ENCODE results near the gene EEF1G. TPM values are rescaled to one million over a fixed set of nuclear protein-coding genes. Genes with fewer than 3 reads are reported as not detected.

The EEF1G gene
- polyA plus RNA-seq, 4 donors, result 1,909 to 2,321 (median 2,191) TPM

GRCh38 chr11:62543680-62544444, 29.8 kb downstream of the EEF1G start:
- DNase-seq (ENCODE audit: low read depth in 4 of 4, low spot score in 3 of 4), result no peak

- DNase-seq (ENCODE audit: low read depth in 4 of 4, low spot score in 3 of 4), result no peak
These were observed 30.7 kb downstream of the EEF1G start for GRCh38 chr11:62542750-62543567.

DNA sequence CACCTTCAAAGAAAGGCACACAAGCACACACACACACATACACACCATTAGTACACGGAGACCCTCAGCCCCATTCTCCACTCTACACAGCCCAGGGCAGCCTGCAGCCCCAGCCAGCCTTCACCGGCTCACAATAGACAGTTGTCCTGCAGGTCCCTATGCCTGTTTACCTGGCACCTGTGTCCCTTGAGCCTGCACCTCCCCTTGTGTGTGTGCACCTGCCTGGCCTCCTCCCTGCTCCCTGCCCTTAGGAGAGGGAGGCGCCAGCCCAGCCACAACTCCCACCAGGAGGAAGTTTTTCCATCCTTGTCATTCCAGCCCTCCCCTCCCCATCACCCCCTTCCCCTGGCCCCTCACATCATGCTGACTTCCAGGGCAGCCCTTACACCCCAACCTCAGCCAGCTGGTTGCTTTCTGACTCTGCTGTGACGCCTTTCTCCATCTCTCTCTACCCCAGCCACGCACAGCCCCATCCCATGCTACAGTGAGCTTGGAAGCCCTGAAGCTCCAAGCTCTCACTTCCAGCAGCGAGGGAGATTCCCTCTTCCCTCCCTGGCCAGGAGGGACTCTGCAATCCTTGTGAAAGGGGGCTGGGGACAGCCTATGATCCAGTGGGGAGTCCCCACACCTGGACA, 31.5 kb downstream of the EEF1G start:
- DNase-seq (ENCODE audit: low read depth in 4 of 4, low spot score in 3 of 4), result no peak

- DNase-seq (ENCODE audit: low read depth in 4 of 4, low spot score in 3 of 4), result no peak
These were observed 32.6 kb downstream of the EEF1G start for GRCh38 chr11:62540804-62541701.

GRCh38 chr11:62539238-62539925, 34.3 kb downstream of the EEF1G start:
- DNase-seq (ENCODE audit: low read depth in 4 of 4, low spot score in 3 of 4), result no peak

DNA sequence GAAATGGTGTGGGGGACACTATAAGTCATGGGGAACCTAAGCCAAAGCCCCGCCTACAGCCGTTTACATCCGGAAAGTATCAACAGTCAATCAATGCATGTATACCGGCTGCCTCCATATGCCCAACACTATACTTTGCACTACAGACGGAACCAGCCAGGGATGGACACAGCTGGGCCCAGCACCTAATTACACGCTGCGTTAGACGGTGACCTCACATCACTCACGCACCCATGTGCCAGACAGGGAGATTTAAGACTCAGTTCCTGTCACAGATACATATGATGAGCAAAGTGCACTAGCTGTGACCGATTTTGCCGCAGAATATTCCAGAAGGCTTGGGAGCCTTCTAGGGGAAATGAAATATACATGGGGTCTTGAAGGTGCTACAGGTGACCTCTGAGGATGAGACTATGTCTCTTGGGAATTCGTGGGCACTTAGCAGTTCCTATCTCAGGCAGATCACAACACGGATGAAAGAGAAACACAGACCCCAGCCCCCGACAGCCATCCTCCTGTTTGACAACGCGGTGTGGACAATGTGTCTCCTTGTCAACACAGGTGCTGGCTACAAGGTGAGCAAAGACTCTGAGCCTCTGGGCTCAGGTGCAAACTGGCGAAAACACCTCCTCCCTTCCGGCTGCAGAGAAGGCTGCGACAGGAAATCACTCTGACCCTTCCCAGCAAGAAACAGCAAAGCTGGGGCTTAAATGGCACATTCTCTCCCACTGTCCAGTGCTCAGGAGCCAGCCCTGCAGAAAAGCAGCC, 35.0 kb downstream of the EEF1G start:
- DNase-seq (ENCODE audit: low read depth in 4 of 4, low spot score in 3 of 4), result no peak

- no peak for DNase-seq (ENCODE audit: low read depth in 4 of 4, low spot score in 3 of 4)
These were observed 37.3 kb downstream of the EEF1G start for GRCh38 chr11:62536301-62536957.

DNA sequence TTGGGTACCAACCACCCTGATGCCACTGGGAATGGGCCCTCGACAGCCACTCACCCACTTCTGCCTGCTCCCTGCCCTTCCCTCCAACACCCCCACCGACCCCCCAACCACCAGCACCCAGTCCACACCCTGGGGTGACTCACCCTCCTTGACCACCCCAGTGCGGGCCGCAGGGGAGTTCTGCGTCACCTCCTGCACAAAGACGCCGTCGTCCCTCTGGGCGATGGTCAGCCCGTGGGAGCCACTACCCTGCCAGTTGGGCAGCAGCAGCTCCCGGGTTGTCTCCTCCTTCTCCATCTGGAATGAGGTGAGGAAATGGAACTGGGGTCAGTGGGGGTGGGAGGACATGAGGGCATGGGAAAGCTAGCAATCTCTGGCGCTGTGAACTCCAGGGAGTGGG, 37.9 kb downstream of the EEF1G start:
- no peak for DNase-seq (ENCODE audit: low read depth in 4 of 4, low spot score in 3 of 4)

DNA sequence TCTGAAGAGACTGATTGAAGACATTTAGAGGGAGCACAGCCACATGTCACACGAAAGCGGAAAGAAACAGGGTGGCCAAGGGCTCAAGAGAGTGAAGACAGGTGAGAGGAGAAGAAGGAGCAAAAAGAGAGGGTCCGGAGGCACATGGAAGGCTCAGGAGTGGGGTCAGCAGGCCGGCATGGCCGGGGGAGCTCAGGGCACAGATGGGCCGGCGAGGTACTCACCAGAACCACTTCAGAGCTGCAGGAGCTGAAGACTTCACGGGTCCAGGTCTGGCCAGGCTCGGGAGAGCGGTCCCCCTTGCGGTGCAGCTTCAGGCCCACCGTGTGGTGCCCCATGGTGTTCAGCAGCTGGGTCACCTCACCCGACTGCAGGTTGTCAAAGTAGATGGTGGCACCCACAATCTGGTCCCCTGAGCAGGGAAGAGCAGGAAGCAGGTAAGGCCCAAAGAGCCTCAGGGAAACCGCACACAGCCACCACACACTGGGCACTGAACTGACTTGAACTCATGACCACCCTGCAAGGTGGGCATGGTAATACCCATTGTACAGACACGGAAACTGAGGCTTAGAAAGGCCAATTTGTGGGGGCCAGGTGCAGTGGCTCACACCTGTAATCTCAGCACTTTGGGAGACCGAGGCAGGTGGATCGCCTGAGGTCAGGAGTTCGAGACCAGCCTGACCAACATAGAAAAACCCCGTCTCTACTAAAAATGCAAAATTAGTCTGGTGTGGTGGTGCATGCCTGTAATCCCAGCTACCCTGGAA, 38.7 kb downstream of the EEF1G start:
- no peak for DNase-seq (ENCODE audit: low read depth in 4 of 4, low spot score in 3 of 4)

- DNase-seq (ENCODE audit: low read depth in 4 of 4, low spot score in 3 of 4), result no peak
These were observed 41.6 kb downstream of the EEF1G start for GRCh38 chr11:62532096-62532495.

- no peak for DNase-seq (ENCODE audit: low read depth in 4 of 4, low spot score in 3 of 4)
These were observed 56.8 kb downstream of the EEF1G start for GRCh38 chr11:62516736-62517371.

DNA sequence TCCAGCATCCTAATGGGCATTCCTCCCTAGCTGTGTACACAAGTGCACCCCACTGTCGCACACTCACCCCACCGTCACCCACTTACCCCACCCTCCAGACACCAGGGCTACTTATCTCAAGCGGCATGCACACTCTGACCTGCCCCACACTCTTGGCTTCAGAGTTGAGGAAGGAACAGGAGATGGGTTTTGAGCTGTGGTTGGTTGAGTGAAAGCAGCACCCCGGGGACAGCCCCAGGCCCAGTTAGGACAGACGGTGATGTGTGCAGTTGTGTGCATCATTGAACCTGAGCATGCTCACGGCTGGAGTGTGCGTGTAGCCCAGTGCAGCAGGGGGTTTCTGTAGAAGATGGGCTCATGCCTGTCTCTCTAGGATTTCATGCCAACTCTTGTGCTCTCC, 59.5 kb downstream of the EEF1G start:
- no peak for DNase-seq (ENCODE audit: low read depth in 4 of 4, low spot score in 3 of 4)

DNA sequence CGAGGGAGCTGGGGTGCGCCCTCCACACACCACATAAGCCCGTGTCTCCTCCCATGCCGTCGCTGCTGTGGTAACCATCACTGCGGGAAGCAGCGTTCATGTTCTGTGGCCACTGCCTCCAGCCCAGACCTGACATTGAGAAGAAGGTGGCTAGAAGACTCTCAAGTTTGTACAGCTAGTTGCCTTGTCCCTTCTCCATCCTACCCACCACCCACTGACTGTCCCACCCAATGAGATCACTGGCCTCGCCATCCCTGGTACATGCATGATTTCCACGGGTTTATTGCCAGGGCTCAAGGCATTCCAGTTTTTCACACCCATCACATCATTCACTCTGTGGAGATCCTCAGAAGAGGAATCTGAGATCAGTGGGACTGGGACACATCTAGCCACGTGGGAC, 60.1 kb downstream of the EEF1G start:
- DNase-seq (ENCODE audit: low read depth in 4 of 4, low spot score in 3 of 4), result no peak

DNA sequence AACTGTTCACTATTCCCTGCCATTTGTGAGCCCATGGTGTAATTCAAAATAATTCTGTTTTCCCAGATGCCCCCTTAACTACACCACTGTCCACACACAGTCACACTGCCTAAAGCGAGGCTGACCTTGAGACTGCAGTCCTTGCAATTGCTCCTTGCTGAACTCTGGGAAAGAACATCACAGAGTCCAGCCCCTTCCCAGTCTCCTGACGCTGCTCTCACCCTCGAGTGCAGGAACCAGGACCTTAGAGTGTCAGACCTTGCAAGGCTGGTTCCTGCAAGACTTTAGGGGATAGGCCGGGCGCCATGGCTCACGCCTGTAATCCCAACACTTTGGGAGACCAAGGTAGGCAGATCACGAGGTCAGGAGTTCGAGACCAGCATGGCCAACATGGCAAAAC, 60.7 kb downstream of the EEF1G start:
- DNase-seq (ENCODE audit: low read depth in 4 of 4, low spot score in 3 of 4), result no peak
